Posterior vena cava (tissue), 2 donors: ENCODE measurements around the gene TMPRSS11E. TPM values are rescaled to one million over a fixed set of nuclear protein-coding genes. Genes with fewer than 3 reads are reported as not detected.
"Not testable (repeated sequence)": the region's sequence is repeated elsewhere in the genome, so short reads cannot be mapped to it uniquely, and the experiment has no call there.

Experiments used
- DNase-seq: peaks from one replicate; pipeline ENCODE4 v3.0.0-alpha.2; 2020; ENCODE audit warnings: low spot score
- intact Hi-C, 2 donors: fragments of 100-400 bp; cut with DNase I; formaldehyde crosslinking; loops; one replicate each; pipeline versions ENCODE4 v1.14.1 to v1.14.2; 2022 to 2023
- long read RNA-seq, 2 donors: library from polyadenylated mRNA; unstranded; transcript quantifications; one replicate each; pipeline ENCODE4 v2.0.0, GENCODE V29; 2020 to 2021
- total RNA-seq, 2 donors: library from RNA; stranded (reverse); fragmentation: NEBNext Ultra II Directional; extraction: Animal tissue kit (Norgen Biotek cat#: 25700); gene quantifications; one replicate each; pipeline ENCODE4 v1.2.1, GENCODE V29; 2021
- donor health status: DM: yes; HTN: yes; CAD: no.
- donor health status: DM: yes; HTN: yes; CAD: no.

Gene TMPRSS11E, protein sequence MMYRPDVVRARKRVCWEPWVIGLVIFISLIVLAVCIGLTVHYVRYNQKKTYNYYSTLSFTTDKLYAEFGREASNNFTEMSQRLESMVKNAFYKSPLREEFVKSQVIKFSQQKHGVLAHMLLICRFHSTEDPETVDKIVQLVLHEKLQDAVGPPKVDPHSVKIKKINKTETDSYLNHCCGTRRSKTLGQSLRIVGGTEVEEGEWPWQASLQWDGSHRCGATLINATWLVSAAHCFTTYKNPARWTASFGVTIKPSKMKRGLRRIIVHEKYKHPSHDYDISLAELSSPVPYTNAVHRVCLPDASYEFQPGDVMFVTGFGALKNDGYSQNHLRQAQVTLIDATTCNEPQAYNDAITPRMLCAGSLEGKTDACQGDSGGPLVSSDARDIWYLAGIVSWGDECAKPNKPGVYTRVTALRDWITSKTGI
- not detected for total RNA-seq
- long read RNA-seq, donor 1 = 0 reads
- long read RNA-seq, donor 2 = 0 reads

DNA sequence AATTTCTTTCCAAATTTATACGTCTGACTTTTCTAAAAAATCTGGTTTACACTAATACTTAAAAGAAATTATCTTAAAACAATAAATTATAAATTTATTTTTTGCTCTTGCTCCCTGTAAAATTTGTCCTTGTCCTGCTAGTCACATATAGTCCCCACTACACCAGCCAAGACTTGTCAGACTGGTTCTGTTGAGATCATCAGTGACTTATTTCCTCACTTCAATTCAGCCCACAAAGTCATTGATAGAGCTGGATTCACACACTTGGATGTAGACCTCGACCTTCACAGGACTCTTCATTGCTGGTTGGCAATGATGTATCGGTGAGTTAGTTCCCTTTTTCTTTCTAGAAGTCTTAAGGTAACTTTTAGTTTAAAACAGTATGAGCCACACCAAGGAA lies at the start of gene TMPRSS11E:
TSS of gene TMPRSS11E (plus strand) at position 263 of the 400 bp plus-strand sequence. CDS start at position 313, 50 bp downstream.
- intact Hi-C loops = no loop called here
- DNase-seq = no peak

DNA sequence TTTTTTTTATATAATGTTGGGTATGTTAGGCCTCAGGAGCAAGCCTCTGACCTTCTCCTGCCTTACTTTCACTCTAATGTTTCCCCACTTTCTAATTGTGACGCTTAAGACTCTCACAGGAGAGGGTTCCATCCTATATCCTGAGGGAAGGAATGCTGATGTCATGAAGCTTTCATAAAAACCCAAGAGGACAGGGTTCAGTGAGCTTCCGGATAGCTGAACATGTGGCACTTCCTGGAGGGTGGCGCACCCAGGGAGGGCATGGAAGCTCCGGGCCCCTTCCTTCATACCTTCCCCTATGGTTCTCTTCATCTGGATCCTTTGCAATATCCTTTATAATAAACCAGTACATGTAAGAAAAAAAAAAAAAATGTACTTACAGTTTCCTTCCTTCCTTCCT lies 48.0 kb upstream of the TMPRSS11E start:
- no peak for DNase-seq
- intact Hi-C loops = no loop called here

- intact Hi-C loops = no loop called here
- no peak for DNase-seq
Observed at GRCh38 chr4:68401231-68401630, 46.0 kb upstream of the TMPRSS11E start.

DNA sequence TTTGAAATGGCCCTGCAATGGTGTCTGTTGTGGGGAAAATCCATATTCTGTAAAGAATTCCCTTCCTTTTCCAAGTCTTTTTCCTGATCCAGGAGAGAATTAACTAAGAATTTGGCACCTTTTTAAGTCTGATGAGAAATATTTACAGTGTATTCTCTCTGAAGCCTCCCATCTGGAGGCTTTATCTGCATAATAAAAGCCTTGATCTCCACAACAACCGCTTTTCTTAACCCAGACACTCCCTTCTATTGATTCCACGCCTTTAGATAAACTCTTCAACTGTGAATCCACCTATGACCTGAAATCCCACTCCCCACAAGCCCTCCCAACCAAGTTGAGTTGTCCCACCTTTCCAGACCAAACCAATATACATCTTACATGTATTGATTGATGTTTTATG lies 43.1 kb upstream of the TMPRSS11E start:
- intact Hi-C loops = no loop called here
- DNase-seq = no peak

DNA sequence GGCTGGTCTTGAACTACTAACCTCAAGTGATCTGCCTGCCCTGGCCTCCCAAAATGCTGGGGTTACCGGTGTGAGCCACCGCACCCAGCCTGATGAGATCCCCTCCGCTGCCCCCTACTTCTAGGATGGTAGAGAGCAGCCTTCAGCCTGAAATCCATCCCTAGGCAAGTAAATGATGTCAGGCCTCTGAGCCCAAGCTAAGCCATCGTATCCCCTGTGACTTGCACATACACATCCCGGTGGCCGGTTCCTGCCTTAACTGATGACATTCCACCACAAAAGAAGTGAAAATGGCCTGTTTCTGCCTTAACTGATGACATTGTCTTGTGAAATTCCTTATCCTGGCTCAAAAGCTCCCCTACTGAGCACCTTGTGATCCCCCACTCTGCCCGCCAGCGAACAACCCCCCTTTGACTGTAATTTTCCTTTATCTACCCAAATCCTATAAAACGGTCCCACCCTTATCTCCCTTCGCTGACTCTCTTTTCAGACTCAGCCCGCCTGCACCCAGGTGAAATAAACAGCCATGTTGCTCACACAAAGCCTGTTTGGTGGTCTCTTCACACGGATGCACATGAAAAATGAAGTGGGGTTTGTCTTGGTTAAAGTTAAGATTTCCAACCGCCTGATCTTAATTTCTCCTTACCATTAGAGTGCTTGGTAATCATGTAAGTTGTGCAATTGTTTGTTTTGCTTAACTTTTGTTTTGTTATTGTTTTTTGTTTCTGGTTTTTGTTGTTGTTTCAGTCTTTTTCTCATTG lies 41.4 kb upstream of the TMPRSS11E start:
- intact Hi-C loops, DNase-seq: not testable (repeated sequence)

DNA sequence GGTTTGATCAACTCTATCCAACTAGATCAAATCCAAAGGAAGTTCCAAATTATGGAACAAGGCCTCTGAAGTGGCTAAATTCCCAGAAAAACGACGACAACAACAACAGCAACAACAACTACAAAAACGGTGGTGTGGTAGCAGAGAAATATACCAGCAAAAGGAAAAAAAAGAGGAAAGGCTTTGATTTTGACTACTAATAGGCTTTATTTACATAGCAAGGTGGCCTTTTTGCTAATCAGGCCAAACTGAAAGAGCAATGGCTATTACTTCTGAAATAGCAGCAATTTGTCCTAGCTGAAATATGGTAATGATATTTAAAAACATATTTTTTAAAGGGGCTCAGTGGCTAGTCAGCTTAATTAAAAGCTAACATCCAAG lies 40.8 kb upstream of the TMPRSS11E start:
- intact Hi-C loops = no loop called here
- no peak for DNase-seq

- intact Hi-C loops, DNase-seq: not testable (repeated sequence)
Observed at GRCh38 chr4:68407015-68407867, 40.0 kb upstream of the TMPRSS11E start.

DNA sequence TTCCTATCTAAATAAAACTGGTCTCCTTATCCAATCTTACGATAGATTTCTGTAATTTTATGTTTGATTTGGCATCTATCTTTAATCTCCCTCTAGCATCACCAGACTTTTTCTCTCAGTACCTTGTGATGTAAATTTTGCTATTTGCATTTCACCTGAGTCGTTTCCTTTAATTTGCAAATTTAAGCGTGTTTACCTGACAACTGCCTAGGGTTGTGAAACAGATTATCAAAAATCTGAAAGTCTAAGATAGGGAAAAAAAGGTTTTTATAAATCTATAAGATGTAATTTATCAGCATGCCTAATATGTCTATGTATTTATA lies 39.4 kb upstream of the TMPRSS11E start:
- intact Hi-C loops = no loop called here
- DNase-seq = no peak

DNA sequence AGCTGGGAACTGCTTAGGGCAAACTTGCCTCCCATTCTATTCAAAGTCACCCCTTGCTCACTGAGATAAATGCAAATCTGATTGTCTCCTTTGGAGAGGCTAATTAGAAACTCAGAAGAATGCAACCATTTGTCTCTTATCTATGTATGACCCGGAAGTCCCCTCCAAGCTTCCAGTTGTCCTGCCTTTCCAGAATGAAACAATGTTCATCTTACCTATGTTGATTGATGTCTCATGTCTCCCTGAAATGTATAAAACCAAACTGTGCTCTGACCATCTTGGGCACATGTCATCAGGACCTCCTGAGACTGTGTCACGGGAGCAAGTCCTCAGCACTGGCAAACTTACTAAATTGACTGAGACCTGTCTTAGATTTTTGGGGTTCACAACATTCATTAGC lies 37.1 kb upstream of the TMPRSS11E start:
- intact Hi-C loops = no loop called here
- DNase-seq = no peak

DNA sequence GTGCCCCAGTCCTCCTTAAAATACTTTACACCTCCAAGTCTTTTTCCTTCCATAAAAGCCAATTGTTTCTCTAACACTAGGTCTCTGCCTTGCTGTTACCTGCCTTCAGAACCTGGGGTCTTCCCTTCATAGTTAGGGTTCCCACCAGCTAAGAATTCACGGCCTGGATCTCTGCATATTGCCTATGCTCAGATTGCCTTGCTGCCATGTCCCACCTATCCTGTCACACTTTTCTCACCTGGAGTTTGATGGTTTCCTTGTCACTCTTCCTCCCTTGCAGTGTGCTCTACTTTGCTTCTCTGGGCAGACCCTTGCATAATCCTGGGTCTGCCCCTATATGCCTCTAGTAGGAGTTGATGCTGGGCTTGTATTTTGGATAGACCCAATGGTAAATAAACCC lies 36.6 kb upstream of the TMPRSS11E start:
- no peak for DNase-seq
- intact Hi-C loops = no loop called here

- intact Hi-C loops, DNase-seq: not testable (repeated sequence)
Observed at GRCh38 chr4:68412031-68412430, 35.2 kb upstream of the TMPRSS11E start.

- DNase-seq = no peak
- intact Hi-C loops = no loop called here
Observed at GRCh38 chr4:68416591-68416990, 30.7 kb upstream of the TMPRSS11E start.

DNA sequence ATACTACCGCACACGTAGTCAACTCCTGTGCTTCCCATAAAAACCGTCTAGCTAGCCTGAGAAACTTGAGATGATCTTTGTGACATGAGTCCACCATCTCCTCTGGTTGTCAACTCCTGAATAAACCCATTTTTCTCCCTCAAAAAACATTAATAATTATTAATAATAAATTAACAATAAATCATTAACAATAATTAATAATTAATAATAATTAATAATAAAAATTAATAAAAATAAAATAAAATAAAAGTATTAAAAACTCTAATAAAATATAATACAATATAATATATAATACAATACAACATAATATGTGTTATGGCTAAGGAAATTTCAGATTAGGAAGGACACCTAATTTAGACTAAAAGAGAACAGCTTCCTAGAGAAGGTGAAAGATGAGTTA lies 20.7 kb upstream of the TMPRSS11E start:
- intact Hi-C loops = no loop called here
- no peak for DNase-seq

DNA sequence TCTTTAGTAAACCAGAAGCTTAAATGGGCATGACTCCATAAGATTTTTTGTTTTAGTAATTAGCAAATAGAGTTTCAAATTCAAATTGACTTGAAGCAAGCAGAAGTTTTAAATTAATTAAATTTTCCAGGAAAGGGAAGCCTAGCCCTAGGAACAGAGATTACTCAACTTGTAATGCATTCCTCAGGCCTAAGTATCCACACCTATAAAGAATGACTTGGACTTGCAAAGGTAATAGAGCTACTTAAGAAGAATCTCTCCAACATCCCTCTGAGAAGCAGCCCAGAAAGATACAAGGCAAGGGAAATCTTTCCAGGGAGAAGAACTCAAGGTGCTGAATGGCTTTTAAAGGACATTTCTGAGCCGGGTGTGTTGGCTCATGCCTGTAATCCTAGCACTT lies 16.9 kb upstream of the TMPRSS11E start:
- intact Hi-C loops = no loop called here
- no peak for DNase-seq

DNA sequence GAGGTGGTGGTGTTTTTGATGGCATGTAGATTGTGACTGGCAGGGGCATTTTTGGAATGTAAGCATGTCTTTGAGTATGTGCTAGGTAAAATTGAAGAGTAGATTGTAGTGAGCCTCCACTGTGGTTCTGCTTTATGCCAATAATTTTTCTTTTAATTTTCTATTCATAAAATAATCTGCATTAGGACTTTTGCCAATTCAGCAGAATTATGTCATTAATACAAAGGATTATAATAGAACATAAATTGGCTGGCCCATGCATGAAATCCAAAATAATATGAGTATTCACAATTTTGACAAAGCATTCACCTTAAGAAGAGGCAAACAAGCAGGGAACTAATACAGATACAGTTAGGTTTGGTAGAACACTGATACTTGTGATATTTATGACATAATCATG lies 14.9 kb upstream of the TMPRSS11E start:
- intact Hi-C loops = no loop called here
- no peak for DNase-seq

GRCh38 chr4:68433582-68433981 lies 13.7 kb upstream of the TMPRSS11E start:
- no peak for DNase-seq
- intact Hi-C loops = no loop called here

GRCh38 chr4:68434277-68434676 lies 13.0 kb upstream of the TMPRSS11E start:
- intact Hi-C loops = no loop called here
- DNase-seq = no peak

DNA sequence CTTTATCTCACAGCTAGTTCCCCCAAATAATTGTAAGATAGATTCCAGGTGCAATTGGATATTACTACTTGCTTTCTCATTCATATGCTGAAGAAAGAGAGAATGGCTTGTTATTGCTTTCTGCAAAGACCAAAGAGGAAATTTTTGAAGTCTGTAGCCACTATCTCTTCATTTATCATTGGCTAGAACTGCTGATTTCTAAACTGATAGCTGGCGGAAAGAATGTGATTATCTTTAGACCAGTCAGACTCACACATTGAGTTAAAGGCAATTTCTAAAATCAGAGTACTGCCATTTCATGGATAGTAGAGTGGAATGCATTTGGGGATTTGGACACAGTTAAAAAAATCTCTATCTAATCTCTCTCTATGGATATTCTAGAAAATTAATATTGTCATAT lies 12.4 kb upstream of the TMPRSS11E start:
- intact Hi-C loops = no loop called here
- DNase-seq = no peak

GRCh38 chr4:68445111-68445510 lies 2.2 kb upstream of the TMPRSS11E start:
- no peak for DNase-seq
- intact Hi-C loops = no loop called here
